ENCODE results near the gene KIF6.

- TF ChIP-seq CTCF (conservative IDR thresholded peaks at IDR 0.05; ENCODE audit: low read length): peak; percentile 89
- no peak for TF ChIP-seq EZH2phosphoT487 (IDR thresholded peaks at IDR 0.05; ENCODE audit: borderline replicate concordance)
Observed at GRCh38 chr6:39347906-39348585, 377.2 kb downstream of the KIF6 start.

All from Loucy (cell line).